Thoracic aorta (tissue), 2 donors: Measurements from ENCODE around the gene KCNJ12. TPM values are rescaled to one million over a fixed set of nuclear protein-coding genes. Genes with fewer than 3 reads are reported as not detected.
"Not testable (repeated sequence)": the region's sequence is repeated elsewhere in the genome, so short reads cannot be mapped to it uniquely, and the experiment has no call there.

ENCODE experiments used
- ATAC-seq: fragments of 150-250 bp; one replicate; pipeline ENCODE4 v1.8.0; 2017; ENCODE audit warnings: low read depth; ENCODE audit not compliant: insufficient number of reproducible peaks, low FRiP score
- DNase-seq: peaks from one replicate; pipeline ENCODE4 v3.0.0-alpha.2; 2020; ENCODE audit warnings: low spot score
- H3K27ac ChIP-seq, 2 donors: fragments of 200-600 bp; sonication (generic); 1 replicate in 1 of 2; 2 replicates in 1 of 2; pipeline ENCODE4 v1.5.1; 2016; ENCODE audit warnings: mild to moderate bottlenecking in 2 of 2, moderate library complexity in 2 of 2
- H3K27me3 ChIP-seq: fragments of 200-600 bp; sonication (generic); replicated peaks from 2 replicates; pipeline ENCODE4 v1.6.0; 2016; ENCODE audit warnings: mild to moderate bottlenecking; ENCODE audit not compliant: insufficient read depth
- H3K36me3 ChIP-seq: fragments of 200-600 bp; sonication (generic); one replicate; pipeline ENCODE4 v1.5.1; 2016
- H3K4me1 ChIP-seq, 2 donors: fragments of 200-600 bp; sonication (generic); 1 replicate in 1 of 2; 2 replicates in 1 of 2; pipeline versions ENCODE4 v1.5.1 to v1.6.0; 2016; ENCODE audit warnings: low read depth in 2 of 2, mild to moderate bottlenecking in 1 of 2; ENCODE audit not compliant: control insufficient read depth in 1 of 2
- H3K4me3 ChIP-seq: fragments of 200-600 bp; sonication (generic); 2 replicates; pipeline ENCODE4 v1.5.1; 2016; ENCODE audit warnings: mild to moderate bottlenecking
- H3K9me3 ChIP-seq: fragments of 200-600 bp; sonication (generic); 2 replicates; pipeline ENCODE4 v1.5.1; 2016
- total RNA-seq, 2 donors: library from RNA; depleted of rRNA; stranded (reverse); fragments of >200 nt; gene quantifications; one replicate each; pipeline versions ENCODE4 v1.1.0 to v1.2.3, GENCODE V29; 2016
- TF ChIP-seq, protein P1 (sequence below): fragments of 200-600 bp; sonication (generic); IDR thresholded peaks from one replicate; pipeline ENCODE4 v1.5.1; 2019; ENCODE audit warnings: antibody characterized with exemption

The KCNJ12 gene
- total RNA-seq, 2 donors from 2014 or later = 0.81 to 1.2 TPM

DNA sequence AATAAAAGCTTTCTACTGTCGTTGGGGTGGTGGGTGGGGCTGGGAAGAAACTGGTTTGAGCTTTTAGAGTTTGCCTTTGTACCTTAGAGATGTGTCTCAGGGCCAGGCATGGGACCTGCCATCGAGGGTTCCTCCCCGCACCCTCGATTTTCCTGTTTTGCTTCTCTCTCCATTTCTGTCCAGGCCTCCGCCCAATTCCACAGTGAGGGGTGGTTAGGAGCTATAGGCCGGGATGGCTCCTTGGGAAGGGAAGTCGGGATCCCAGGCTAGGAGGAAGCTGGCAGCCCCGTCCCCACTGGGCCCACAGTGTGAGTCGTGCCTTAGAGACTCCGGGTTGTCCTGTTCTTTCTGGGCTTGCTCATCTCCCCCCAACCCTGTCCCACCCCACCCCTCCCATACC is 41.2 kb downstream of the KCNJ12 start:
- not testable (repeated sequence) for H3K9me3 ChIP-seq, H3K27ac ChIP-seq, H3K27me3 ChIP-seq, DNase-seq, ATAC-seq, H3K4me1 ChIP-seq, H3K4me3 ChIP-seq, H3K36me3 ChIP-seq

DNA sequence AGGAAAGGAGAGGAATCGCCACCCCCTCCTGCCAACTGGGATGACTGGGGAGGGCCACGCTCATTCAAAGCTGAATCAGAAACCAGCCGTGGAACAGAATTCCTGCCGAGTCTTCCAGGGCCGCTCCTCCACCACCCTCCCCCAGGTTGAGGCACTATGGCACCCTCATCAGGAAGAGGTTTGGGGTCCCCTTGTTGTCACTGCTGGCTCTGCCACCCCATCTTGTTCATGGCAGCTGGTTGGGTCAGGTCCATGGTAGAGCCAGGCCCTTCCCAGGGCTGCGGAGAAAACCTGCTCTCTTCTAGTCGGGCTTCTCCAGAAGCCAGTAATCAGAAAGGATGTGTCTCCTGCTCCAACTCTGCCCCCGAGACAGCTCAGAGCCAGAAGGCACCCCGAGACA is 41.8 kb downstream of the KCNJ12 start:
- no peaks in the 10 kb centered on the region for H3K27me3 ChIP-seq
- DNase-seq = no peak

DNA sequence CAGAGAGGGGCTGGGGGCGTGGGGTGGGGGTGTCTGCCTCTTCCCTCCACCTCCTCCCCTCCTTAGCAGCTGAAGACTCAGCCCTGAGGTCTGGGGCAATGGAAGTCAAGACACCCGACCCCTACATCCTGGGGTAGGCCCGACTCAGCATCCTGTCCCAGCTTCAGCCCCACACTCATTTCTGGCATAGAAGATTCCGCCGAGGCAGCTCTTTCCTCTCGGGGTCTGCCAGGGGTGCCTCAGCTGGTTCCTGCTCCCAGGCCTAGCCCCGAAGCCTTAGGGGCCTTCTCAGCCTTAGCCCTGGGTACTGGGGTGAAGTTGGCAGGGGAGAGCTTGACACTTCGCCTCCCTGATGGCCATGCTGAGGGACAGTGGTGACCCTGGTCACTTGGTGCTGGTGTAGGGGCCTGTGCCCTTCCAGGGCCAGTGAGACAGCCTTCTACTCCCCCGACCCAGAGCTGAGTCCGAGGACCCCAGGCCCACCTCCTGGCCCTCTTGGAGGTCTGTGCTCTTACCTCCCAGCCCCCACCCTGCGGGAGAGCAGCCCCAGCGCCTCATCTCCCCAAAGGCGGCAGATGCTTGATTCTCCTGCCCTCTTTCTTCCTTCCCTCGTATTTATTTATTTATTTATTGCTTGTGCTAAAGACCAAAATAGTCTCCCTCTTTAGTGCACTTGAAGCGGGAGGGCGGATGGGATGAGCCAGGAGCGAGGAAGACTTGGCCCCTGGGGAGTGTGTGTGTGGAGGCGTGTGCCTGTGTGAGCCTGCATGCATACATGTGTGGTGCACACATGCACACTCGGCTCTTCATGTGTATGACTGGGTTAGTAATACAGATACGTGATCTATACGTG is 42.5 kb downstream of the KCNJ12 start:
- H3K4me1 ChIP-seq = no peaks in the 10 kb centered on the region
- TF ChIP-seq, protein P1, sequence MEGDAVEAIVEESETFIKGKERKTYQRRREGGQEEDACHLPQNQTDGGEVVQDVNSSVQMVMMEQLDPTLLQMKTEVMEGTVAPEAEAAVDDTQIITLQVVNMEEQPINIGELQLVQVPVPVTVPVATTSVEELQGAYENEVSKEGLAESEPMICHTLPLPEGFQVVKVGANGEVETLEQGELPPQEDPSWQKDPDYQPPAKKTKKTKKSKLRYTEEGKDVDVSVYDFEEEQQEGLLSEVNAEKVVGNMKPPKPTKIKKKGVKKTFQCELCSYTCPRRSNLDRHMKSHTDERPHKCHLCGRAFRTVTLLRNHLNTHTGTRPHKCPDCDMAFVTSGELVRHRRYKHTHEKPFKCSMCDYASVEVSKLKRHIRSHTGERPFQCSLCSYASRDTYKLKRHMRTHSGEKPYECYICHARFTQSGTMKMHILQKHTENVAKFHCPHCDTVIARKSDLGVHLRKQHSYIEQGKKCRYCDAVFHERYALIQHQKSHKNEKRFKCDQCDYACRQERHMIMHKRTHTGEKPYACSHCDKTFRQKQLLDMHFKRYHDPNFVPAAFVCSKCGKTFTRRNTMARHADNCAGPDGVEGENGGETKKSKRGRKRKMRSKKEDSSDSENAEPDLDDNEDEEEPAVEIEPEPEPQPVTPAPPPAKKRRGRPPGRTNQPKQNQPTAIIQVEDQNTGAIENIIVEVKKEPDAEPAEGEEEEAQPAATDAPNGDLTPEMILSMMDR = no peak
- no peaks in the 10 kb centered on the region for H3K36me3 ChIP-seq
- no peak for DNase-seq
- H3K27me3 ChIP-seq = no peaks in the 10 kb centered on the region
- ATAC-seq = no peak
- no peaks in the 10 kb centered on the region for H3K9me3 ChIP-seq
- H3K27ac ChIP-seq = no peak overlapping the region
- H3K4me3 ChIP-seq = no peak overlapping the region

More for the DNA sequence above, 41.8 kb downstream of the KCNJ12 start:
- ATAC-seq = no peak
- no peaks in the 10 kb centered on the region for H3K4me1 ChIP-seq
- no peaks in the 10 kb centered on the region for H3K9me3 ChIP-seq
- TF ChIP-seq, protein P1 = no peak
- no peak overlapping the region for H3K4me3 ChIP-seq
- H3K27ac ChIP-seq = no peak overlapping the region
- H3K36me3 ChIP-seq = no peaks in the 10 kb centered on the region

DNA sequence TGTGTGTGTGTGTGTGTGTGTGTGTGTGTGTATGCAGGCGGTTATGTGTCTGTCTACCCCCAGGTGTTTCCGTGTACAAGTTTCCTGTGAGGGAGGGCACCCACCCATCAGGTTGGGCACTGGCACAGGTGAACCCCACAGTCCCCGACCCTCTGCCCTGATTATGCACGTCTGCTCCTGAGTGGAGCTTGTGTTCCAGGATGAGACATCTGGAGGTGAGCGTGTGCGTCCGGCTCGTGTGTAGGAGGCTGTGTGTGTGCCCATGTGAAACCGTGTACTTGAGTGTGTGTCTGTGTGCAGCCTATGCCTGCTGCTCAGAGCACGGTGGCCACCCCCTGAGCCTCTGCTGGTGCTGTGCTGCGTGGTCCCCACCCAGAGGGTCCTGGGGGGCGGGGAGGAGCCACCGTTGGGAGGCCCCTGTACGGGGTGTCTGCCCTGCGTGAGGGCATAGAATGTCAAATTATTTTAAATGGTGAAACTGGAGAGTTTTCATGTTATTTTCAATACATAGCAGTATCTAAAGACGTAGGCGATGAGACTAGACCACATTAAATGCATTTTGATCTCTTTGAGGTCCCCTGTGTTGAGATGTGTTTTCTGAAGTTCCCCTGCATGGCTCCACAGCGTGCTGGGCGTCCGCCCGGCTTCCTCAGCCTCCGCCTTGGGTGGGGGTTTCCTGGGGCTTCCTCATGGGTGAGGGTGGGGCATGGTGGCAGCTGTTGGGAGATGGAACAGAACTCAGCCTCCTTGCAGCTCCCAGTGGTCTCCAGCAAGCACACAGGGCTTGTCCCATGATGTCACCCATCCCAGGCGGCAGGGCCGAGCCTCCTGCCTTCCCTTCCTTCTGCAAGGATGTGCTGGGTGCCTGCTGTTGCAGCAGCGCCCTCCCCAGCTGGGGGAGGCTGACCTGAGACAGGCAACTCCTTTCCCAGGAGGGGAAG is 43.4 kb downstream of the KCNJ12 start:
- no peak for DNase-seq
- ATAC-seq = no peak
- no peak overlapping the region for H3K4me3 ChIP-seq

DNA sequence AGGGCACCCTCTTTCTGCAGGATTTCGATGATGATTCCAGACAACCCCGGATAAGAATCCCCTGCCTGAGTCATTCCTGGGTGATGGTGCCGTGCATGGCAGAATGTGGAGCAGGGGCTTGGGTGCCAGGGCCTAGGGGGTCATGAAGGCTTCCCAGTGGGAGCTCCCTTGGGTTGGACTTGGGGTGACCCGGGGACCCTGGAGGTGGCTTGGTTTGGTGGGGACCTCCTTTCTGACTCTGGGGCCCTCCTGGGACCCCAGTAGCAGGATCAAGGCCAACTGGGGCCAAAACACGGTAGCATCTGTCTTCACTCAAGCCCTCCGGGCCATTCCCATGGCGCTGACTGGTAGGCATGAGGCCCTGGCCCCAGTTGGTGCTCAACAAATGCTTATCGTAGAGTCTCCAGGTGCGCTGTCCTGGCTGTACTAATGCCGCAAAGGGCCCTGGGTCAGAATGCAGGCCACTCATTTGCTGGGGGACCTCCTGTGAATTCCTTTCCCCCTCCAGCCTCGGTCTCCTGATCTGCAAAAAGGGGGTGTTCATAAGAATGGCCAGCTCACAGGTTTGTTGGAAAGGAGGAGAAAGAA is 44.4 kb downstream of the KCNJ12 start:
- H3K9me3 ChIP-seq, H3K27ac ChIP-seq, H3K4me1 ChIP-seq, H3K36me3 ChIP-seq, ATAC-seq, DNase-seq, H3K27me3 ChIP-seq, H3K4me3 ChIP-seq: not testable (repeated sequence)

More for the DNA sequence above, 43.4 kb downstream of the KCNJ12 start:
- Histone ChIP-seq H3K27ac (no peak overlapping the region), H3K9me3 (no peaks in the 10 kb centered on the region), H3K27me3 (no peaks in the 10 kb centered on the region), H3K4me1 (no peaks in the 10 kb centered on the region), H3K36me3 (no peaks in the 10 kb centered on the region)
- TF ChIP-seq, protein P1 = no peak

DNA sequence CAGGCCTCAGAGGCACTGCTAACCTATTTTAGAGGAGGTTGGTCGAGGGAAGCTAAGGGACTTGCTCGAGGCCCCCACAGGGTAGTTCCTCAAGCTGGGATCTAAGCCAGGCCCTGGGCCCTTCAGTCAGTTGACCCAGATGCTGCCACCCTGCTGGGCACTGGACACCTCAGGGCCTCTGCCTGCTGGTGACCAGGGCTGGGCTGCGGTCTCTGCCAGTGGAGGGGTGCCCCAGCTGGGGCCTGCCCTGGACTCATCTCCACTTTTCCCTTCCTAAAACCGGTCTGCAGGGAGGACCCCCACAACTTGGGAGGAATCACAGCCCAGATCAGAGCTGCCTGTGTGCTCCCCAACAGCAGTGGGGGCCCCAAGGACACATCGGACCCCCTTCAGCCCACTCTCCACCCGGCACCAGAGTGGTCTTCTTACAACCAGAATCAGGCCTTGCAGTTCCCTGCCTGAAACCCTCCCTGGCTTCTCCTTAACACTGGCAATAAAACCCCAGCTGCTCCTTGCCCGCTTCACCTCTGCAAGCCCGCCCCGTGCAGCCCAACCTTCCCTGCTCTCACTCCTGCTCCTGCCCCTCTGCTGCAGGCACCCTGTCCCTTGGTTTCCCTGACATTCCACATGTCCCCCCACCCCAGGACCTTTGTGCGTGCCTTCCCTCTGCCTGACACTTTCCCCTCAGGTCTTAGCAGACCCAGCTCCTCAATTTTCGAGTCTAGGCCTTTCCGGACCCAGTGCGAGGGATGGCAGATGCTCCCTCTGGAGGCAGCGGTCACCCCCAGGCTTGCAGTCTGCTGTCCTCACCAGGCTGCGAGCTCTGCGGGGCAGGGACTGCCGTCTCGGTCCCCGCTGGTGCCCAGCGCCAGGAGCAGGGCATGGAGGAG is 45.5 kb downstream of the KCNJ12 start:
- H3K36me3 ChIP-seq, DNase-seq, ATAC-seq, H3K27me3 ChIP-seq, H3K27ac ChIP-seq, H3K9me3 ChIP-seq, H3K4me1 ChIP-seq, H3K4me3 ChIP-seq: not testable (repeated sequence)

DNA sequence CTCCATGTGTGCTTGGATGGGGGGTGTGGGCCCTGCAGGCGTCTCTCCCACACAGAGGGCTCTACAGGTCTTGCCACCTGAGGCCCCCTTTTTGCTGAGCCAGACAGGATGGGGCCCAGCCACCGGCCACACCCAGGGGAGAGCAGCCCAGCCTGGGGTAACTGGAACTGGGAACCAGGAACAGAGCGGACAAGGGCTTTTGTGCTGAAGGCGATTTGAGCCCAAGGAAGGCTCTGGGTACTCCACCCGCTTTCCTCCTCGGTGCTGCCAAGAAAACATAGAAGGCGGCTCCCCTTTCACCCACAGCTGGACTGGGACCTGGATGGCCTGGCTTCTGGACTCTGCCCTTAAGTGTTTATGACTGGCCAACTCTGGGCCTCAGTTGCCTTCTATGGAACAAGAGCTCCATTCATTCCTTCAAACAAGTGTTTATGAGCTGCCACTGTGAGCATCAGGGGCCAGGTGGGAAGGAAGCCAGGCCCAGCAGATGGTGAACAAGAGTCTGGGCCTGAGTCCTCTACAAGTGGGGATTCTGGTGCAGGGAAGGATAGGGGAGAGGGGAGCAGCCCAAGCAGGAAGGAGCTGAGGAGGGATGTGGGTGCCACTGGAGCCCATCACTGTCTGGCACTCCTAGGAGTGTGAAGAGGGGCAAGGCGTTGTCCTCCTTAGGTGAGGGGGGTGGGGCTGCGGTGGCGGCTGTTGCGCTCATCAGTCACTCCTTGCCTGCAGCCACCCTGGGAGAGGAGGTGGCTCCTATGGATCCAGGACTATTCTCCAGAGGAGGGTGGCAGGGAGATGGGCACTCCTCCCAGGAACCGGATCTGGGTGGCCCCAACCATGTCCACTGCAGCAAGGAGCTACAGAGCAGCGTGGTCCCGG is 46.4 kb downstream of the KCNJ12 start:
- not testable (repeated sequence) for H3K27me3 ChIP-seq

DNA sequence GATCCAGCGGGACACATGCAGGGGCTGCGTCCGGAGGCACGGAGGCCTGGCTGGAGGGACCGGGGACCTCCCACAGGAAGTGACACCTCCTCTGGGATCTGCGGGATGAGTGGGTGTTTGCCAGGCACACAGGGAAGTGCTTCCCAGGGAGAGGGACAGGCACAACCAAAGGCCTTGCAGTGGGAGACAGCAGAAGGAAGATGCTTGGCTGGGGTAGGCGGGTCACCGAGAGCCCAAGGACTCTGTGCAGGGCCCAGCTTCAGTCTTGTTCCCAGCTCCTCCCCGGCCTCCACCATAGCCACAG is 47.0 kb downstream of the KCNJ12 start:
- not testable (repeated sequence) for H3K9me3 ChIP-seq, H3K4me1 ChIP-seq, ATAC-seq, H3K36me3 ChIP-seq, H3K4me3 ChIP-seq, H3K27ac ChIP-seq, DNase-seq, H3K27me3 ChIP-seq

More for the DNA sequence above, 46.4 kb downstream of the KCNJ12 start:
- DNase-seq, H3K36me3 ChIP-seq, H3K9me3 ChIP-seq, ATAC-seq, H3K4me3 ChIP-seq, H3K4me1 ChIP-seq, H3K27ac ChIP-seq: not testable (repeated sequence)
